Left ventricle myocardium inferior (tissue), 1 donor: ENCODE results near the gene SLC8A1. TPM values are rescaled to one million over a fixed set of nuclear protein-coding genes. Genes with fewer than 3 reads are reported as not detected.

ENCODE experiments used
- DNase-seq: peaks from one replicate; pipeline ENCODE4 v3.0.0-alpha.2; 2020
- H3K27ac ChIP-seq: fragments of 200-600 bp; replicated peaks from 2 replicates; pipeline ENCODE4 v1.8.0; 2021
- H3K27me3 ChIP-seq: fragments of 200-600 bp; 2 replicates; pipeline ENCODE4 v1.8.0; 2021; ENCODE audit warnings: low read depth
- H3K36me3 ChIP-seq: fragments of 200-600 bp; 2 replicates; pipeline ENCODE4 v1.8.0; 2021
- H3K4me1 ChIP-seq: fragments of 200-600 bp; 2 replicates; pipeline ENCODE4 v1.8.0; 2021
- H3K4me3 ChIP-seq: fragments of 200-600 bp; 2 replicates; pipeline ENCODE4 v1.8.0; 2021; ENCODE audit warnings: mild to moderate bottlenecking, moderate library complexity
- H3K9me3 ChIP-seq: fragments of 200-600 bp; replicated peaks from 2 replicates; pipeline ENCODE4 v1.8.0; 2021
- intact Hi-C: fragments of 100-400 bp; cut with micrococcal nuclease; formaldehyde crosslinking; loops from one replicate; pipeline ENCODE4 v1.11.0; 2022
- total RNA-seq: library from RNA; stranded (reverse); fragmentation: NEBNext Ultra II Directional; extraction: Animal tissue kit (Norgen Biotek cat#: 25700); gene quantifications from one replicate; pipeline ENCODE4 v1.2.1, GENCODE V29; 2021
- TF ChIP-seq, protein P1 (sequence below): fragments of 200-600 bp; IDR thresholded peaks from 2 replicates; pipeline ENCODE4 v1.8.0; 2021; ENCODE audit warnings: antibody characterized with exemption, mild to moderate bottlenecking, borderline replicate concordance
- donor health status: DM: no; HTN: yes; CAD: no; lungs with severe emphysema.

The SLC8A1 gene
- total RNA-seq, 1 donor from 2014 or later = 990 TPM

DNA sequence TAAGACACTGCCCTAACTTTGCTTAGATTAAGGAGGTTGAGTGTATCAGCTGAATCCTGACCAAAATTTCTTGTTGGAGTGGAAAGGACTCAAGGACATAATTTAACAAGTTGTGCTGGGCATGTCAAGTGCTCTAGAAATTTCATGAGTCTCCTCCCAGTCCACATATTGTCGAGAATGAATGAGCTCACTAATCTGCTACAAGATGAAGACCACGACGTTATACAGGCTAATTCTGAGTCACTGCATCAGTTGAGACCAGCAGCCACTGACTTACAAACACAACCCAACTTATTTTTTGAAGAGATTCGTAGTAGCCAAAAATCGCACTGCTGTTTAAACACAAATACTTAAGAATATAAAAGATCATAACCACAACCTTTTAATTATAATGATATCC is 28.7 kb upstream of the SLC8A1 start:
- peaks cover 85% of the 10 kb centered on the region for H3K4me1 ChIP-seq
- no peak for DNase-seq
- H3K9me3 ChIP-seq = peaks cover 5% of the 10 kb centered on the region
- intact Hi-C loops = no loop called here
- TF ChIP-seq, protein P1, sequence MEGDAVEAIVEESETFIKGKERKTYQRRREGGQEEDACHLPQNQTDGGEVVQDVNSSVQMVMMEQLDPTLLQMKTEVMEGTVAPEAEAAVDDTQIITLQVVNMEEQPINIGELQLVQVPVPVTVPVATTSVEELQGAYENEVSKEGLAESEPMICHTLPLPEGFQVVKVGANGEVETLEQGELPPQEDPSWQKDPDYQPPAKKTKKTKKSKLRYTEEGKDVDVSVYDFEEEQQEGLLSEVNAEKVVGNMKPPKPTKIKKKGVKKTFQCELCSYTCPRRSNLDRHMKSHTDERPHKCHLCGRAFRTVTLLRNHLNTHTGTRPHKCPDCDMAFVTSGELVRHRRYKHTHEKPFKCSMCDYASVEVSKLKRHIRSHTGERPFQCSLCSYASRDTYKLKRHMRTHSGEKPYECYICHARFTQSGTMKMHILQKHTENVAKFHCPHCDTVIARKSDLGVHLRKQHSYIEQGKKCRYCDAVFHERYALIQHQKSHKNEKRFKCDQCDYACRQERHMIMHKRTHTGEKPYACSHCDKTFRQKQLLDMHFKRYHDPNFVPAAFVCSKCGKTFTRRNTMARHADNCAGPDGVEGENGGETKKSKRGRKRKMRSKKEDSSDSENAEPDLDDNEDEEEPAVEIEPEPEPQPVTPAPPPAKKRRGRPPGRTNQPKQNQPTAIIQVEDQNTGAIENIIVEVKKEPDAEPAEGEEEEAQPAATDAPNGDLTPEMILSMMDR = no peak
- no peak overlapping the region for H3K4me3 ChIP-seq
- H3K27ac ChIP-seq = peak overlapping the region; percentile 9
- no peaks in the 10 kb centered on the region for H3K27me3 ChIP-seq
- H3K36me3 ChIP-seq = no peaks in the 10 kb centered on the region

DNA sequence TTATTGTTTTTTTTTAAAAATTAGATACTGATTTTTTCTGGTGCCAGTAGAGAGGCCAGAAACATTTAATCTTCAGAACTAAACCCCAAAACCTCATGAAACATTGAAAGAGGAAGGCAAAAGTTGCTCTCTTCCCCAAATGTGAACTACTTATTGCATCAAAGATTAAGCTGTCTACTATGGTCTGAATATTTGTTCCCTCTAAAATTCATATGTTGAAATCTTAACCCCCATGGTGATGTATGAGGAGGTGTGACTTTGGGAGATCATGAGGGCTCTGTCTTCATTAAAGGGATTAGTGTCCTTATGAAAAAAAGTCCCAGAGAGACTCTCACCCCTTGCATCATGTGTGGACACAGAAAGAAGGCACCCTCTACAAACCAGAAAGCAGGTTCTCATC is 28.2 kb upstream of the SLC8A1 start:
- H3K9me3 ChIP-seq = peaks cover 5% of the 10 kb centered on the region
- DNase-seq = no peak
- H3K27ac ChIP-seq = peak overlapping the region; percentile 9
- H3K36me3 ChIP-seq = no peaks in the 10 kb centered on the region
- TF ChIP-seq, protein P1 = no peak
- peaks cover 81% of the 10 kb centered on the region for H3K4me1 ChIP-seq
- intact Hi-C loops = no loop called here
- H3K4me3 ChIP-seq = no peak overlapping the region
- no peaks in the 10 kb centered on the region for H3K27me3 ChIP-seq

DNA sequence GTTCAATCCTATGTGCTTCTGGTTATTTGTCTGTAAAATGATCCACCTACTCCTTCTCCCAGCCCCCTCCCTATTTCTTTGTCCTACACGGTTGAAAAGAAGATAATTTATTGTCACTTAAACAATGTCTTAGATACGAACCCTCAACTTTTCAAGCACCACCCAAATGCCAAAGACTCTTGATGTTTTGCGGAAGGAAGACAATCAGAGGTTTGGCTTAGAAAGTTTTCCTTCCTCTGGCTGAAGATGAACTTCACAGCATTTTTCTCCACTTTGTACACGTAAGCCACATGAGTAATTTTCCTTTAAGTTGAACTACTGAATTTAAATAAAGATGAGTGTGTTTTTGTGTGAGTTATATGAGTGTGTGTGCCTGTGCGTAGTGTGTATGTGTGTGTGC is 25.5 kb upstream of the SLC8A1 start:
- no peaks in the 10 kb centered on the region for H3K36me3 ChIP-seq
- peak overlapping the region; percentile 29 for H3K27ac ChIP-seq
- TF ChIP-seq, protein P1 = no peak
- no peaks in the 10 kb centered on the region for H3K9me3 ChIP-seq
- no peak for DNase-seq
- no peak overlapping the region for H3K4me3 ChIP-seq
- intact Hi-C loops = no loop called here
- no peaks in the 10 kb centered on the region for H3K27me3 ChIP-seq
- peaks cover 86% of the 10 kb centered on the region for H3K4me1 ChIP-seq

DNA sequence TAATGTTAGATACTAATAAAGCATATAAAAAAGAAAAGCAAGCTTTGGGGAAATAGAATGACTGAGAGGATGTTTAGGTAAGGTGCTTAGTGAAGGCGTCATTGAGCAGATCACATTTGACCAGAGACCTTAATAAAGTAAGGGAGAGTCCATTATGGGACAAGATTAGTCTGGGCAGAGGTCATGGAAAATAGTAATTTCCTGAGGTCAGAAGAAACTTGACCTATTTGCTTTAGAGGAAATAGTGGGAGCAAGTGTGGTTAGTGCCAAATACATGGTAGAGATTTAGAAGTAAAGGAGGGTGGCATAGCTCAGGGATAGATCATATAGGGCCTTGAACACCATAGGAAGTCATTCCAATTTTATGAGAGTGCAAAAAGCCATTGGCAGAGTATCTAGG is 24.5 kb upstream of the SLC8A1 start:
- H3K4me1 ChIP-seq = peaks cover 85% of the 10 kb centered on the region
- TF ChIP-seq, protein P1 = no peak
- no peaks in the 10 kb centered on the region for H3K9me3 ChIP-seq
- no peaks in the 10 kb centered on the region for H3K36me3 ChIP-seq
- intact Hi-C loops = no loop called here
- H3K4me3 ChIP-seq = no peak overlapping the region
- peak overlapping the region; percentile 29 for H3K27ac ChIP-seq
- no peaks in the 10 kb centered on the region for H3K27me3 ChIP-seq
- DNase-seq = no peak

DNA sequence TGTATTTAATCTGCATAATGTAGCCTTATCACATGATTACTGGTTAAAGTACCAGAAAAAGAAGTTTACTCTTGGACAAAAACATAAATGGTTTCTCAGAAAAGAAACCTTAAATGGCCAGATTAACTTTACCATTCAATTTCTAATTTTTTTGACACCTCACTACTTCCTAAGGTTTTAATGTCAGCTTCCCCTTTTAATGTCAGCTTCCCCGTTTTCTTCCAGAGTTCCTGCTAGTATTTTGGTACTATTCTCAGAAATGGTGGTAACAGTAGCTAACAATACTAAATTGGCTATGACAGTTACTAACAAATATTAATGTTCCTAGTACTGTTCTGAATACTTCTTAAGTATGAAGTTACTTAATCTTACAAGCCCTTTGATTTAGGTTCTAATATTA is 22.4 kb upstream of the SLC8A1 start:
- no peak overlapping the region for H3K4me3 ChIP-seq
- intact Hi-C loops = no loop called here

More for the DNA sequence above, 22.4 kb upstream of the SLC8A1 start:
- Histone ChIP-seq H3K9me3 (no peaks in the 10 kb centered on the region), H3K36me3 (no peaks in the 10 kb centered on the region), H3K27ac (peak overlapping the region; percentile 2), H3K4me1 (peaks cover 72% of the 10 kb centered on the region), H3K27me3 (no peaks in the 10 kb centered on the region)
- TF ChIP-seq, protein P1 = no peak
- DNase-seq = no peak
